HG02759 (cell line): Measurements from ENCODE around the gene GPR78.
"Not testable (repeated sequence)": the region's sequence is repeated elsewhere in the genome, so short reads cannot be mapped to it uniquely, and the experiment has no call there.

Experiments used
- ATAC-seq: cut with Tn5 transposase; IDR thresholded peaks from one replicate; pipeline ENCODE4 v1.9.1; 2021; ENCODE audit warnings: mild to moderate bottlenecking, moderate library complexity; ENCODE audit not compliant: unreplicated experiment

The GPR78 gene

DNA sequence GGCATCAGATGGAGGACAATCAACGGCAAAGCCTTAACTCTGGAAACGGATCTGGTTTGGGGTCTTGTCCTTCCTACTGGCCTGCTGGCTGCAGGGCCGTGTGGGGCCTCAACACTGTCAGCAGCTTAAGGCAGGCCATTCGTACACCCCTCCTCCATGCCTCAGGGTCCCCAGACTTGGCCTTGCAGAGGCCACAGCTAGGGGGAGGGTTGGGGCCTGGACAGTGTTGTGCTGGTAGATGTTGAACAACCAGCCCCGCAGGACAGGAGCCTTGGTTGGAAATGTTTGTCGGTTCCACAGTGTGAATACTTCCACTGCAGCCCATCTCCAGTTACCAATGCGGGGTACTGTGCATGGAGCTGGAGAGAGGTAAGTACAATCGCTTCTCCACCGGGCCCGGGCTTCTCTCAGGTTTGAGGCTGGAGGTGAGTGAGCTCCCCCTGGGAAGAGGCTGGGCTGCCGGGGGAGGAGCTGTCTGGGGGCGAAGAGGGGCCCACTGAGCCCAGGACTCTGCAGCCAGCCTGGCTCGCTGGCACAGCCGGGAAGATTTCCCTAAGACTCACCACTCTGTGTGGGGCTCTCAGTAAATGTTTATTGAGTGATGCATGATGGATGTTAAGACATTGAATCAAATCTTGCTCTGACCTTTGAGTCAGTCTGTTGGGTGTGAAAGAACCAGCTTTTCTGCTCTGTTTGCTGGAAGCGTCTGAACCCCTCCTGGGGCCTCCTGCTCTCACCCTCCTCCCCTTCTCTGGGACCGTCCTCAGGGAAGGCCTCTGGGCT, 19.7 kb upstream of the GPR78 start:
- ATAC-seq = no peak

DNA sequence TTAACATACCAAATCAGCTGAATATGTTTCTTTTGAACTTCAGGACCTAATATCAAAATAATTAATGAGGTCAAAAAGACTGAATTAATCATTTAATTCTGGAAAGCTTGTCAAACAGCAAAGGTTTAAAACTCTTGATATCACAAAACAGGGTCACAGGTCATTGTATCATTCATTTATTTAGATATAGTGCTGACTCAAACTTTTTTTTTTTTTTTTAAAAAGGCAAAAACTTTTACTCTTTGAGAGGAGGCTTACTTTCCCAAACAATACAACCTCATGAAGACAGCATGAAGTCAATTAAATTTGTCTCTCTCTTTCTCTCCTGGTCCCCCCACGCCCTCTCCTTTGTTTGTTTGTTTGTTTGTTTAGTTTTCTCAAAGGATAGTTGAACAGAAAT, 15.6 kb upstream of the GPR78 start:
- no peak for ATAC-seq

DNA sequence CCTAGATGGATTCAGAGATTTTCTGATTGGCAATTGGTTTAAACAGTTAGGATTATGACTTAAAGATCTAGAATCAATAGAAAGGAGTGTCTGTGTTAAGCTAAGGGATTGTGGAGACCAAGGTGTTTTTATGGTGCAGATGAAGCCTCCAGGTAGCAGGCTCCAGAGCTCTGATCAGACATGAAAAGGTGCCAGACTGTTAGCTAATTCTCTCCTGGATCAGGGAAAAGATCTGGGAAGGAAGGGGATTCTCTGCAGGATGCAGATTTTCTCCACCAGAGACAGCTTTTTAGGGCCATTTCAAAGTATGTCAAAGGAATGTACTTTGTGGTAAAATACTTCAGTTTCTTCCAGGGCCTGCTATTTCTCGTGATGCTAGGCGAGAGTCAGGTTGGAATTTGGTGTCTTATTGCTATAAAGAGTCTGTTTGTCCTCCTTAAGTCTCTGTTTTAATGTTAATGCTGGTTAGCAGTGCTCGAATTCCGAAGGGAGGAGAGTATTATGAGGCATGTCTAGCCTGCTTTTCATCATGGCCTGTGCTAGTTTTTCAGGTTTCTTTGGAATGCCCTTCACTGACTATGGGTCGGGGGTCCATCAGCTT, 12.0 kb upstream of the GPR78 start:
- ATAC-seq = no peak

DNA sequence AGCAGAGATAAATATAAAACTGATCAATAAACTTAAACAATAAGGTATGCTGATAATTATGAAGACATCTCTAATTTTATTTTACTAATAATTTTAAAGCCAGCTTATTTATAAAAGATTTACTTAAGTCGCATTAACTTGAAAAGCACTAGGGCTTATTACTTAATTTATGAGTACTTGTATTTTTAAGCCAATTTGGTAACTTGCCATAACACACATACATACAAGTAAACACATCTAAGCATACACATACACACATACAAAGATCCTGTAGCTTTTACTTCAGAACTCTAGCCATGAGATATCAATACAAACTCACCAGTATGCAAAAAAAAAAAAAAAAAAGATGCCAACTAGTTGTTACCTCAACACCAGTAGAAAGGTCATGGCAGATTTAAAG, 10.0 kb upstream of the GPR78 start:
- no peak for ATAC-seq

DNA sequence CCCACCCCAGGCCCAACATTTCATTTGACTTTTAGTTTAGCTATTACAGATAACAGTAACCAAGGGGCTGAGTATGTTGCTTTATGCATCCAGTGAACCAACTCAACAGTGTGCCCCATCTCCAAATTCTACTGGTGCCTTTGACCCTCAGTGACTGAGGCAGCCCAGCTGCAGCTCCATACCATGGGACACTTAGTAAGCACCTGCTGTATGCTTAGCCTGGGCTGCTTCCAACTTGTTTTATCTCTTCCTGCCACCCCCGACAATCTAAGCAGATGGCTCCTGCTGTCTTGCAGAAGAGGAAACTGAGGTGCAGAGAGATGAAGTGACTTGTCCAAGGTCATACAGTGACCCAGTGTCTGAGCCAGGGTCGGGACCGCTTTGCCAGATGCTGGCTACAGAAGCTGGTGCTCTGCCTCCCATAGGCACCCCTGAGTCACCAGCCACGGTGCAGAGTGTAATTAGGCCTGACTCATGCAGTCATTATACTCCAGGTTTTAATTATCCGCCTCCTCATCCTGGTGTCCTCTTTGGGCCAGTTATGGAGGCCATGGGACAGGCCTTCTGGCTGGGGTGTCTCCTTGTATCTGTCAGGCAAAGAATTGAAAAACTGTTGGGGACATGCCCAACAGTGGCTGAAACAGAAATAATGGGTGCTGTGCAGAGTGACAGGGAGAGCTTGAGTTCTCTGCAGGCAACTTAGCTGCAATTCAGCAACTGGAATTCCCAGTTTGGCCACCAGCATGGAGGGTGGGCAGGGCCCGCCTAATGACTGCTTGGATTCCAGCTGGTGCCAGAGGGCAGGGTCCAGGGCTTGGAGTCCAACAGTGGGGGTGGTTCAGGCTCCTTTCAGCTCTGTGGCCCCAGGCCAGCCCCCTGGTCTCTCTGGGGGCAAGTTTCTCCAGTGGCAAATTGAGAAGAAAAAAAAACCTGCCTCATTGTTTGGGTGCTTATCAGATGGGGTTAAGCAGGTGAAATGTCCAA, 8.2 kb upstream of the GPR78 start:
- ATAC-seq = no peak

DNA sequence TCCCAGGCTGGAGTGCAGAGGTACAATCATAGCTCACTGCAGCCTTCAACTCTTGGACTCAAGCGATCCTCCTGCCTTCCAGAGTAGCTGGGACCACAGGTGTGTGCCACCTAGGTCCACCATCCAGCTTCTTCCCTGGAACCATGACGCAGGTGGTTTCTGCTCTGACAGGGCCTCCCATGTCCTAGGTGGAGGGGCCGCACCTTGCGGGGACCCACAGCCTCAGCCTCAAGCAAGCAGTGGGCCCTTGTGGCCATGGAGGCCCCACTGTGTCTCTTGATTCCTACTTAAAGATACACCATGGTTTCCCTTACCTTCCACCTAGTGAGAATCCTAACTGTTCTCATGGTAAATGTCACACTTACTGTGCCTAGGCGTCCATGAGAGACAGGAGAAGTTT, 6.9 kb upstream of the GPR78 start:
- ATAC-seq = no peak

DNA sequence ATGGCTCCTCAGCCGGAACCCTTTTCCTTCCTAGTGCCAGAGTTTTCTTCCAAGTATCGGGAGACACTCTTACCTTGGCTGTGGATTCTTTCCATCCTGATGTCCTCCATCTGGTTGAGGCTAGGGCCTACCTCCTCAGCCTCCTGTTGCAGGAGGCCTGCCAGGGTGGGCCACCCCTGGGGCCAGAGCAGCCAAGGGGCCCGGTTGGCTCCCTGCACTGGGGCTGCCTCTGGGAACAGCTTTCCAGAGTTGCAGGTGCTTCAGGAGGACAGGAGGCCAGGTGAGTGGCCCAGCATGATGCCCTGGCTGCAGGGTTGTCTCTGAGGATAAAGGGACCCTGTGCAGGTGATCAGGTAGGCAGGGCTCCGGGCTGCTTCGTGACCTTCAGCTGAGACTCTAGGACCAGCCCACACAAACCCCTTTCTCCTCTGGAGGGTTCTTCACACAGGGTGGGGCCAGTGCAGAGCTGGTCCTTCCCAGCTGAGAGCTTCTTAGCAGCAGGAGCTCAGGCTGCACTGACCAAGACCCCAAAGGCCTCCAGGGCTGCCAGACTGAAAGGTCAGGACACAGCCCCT, 5.3 kb upstream of the GPR78 start:
- no peak for ATAC-seq

DNA sequence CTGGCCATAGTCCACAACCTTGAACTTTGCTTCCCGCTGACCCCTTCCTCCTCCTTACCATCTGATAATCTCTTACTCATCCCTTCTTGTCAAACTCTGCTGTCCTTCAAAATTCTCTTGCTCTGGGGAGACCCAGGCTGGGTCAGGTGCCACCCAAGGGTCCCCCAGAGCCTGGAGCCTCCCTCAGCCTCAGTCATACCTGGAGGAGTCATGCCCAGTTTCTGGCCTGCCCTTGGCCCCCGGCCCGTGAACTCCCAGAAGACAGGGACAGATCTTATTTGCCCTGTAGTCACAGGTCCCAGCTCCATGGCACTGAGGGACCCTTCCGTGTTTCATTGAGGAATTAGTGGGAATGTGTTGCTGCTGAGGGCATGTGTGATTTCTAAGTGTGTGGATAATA, 4.7 kb upstream of the GPR78 start:
- no peak for ATAC-seq

DNA sequence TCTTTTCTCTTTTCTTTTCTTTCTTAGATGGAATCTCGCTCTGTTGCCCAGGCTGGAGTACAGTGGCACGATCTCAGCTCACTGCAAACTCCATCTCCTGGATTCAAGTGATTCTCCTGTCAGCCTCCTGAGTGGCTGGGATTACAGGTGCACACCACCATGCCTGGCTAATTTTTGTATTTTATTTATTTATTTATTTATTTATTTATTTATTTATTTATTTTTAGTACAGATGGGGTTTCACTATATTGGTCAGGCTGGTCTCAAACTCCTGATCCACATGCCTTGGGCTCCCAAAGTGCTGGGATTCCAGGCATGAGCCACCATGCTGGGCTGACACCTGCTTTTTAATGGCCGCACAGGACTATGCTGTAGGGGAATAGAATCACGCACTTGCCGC, 3.6 kb upstream of the GPR78 start:
- ATAC-seq = not testable (repeated sequence)

DNA sequence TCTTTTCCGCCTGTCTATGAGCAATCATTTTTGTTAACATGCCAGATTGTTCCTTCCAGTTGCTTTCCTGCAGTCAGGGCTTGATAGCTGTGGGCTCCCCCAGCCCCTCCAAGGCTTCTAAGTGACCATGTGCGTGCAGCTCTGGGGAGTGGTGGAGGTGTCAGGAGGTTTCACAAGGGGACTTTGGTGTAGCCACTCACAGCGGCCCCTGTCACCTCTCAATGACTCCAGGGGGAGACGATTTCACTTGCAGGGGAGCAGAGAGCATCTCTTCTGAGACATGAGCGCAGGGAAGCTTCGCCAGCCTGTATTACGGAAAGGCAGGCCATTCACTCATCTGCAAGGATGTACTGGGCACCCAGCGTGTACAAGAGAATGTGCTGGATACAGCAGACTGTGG, 3.1 kb upstream of the GPR78 start:
- no peak for ATAC-seq

DNA sequence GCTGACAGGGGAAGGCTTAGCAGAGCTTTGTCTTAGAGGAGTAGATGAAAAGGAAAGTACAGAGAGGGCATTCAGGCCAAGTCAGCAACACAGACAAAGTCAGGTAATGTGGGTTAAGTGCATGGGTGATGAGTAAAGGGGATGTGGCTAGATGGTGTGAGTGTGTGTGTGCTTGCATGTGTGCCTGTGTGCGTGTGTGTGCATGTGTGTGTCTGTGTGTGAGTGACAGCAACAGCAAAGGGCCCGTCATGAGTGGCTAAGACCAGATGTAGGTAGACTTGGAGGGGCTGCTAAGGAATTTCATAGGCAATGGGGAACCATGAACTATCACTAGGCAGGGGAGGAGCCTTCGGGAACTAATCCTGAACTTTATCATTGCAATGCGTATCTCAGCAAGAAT, 2.2 kb upstream of the GPR78 start:
- no peak for ATAC-seq

DNA sequence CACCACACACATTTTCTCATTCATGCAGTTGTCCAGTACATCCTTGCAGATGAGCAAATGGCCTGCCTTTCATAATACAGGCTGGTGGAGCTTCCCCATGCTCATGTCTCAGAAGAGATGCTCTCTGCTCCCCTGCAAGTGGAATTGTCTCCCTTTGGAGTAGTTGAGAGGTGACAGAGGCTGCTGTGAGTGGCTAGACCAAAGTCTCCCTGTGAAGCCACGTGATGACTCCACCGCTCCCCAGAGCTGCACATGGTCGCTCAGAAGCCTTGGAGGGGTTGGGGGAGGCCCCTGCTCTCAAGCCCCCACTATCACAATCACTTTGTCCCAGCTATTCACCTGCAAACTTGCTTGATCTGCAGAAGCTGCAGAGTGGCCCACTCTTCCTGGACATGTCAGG, 1.5 kb upstream of the GPR78 start:
- ATAC-seq = no peak

DNA sequence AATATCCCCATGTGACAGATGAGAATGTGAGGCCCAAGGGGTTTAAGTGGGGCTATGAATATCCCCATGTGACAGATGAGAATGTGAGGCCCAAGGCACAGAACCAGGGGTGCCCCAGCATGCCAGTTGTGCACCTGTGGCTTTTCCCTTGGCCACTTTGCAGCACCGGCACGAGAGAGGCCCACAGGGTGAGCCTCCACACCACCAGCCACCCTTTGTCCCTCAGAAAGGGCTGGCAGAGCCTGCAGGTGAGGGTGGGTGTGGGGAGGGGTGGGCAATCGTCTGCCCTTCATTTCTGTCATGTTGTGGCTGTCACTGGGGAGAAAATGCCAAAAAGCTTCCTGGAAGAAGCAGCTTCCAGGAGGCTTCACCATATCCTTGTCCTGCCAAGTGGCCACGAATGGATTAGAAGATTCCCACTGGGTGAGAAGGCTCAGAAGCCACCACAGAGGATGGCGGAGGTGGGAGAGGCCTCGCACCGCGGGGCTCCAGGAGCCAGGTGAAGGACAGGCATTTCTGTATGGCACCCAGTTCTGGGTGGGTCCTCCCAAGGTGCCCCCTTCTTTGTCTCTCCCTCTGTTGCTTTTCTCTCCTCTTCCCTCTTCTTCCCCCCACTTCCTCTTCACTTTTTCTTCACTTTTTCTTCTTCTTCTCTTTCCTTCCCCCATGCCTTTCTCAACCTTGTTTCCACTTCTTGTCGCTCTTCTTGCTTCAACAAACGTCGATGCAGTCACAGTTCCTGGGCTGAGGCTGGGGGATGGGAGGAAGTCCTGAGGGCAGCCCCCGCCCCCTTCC, 469 bp upstream of the GPR78 start:
- no peak for ATAC-seq

DNA sequence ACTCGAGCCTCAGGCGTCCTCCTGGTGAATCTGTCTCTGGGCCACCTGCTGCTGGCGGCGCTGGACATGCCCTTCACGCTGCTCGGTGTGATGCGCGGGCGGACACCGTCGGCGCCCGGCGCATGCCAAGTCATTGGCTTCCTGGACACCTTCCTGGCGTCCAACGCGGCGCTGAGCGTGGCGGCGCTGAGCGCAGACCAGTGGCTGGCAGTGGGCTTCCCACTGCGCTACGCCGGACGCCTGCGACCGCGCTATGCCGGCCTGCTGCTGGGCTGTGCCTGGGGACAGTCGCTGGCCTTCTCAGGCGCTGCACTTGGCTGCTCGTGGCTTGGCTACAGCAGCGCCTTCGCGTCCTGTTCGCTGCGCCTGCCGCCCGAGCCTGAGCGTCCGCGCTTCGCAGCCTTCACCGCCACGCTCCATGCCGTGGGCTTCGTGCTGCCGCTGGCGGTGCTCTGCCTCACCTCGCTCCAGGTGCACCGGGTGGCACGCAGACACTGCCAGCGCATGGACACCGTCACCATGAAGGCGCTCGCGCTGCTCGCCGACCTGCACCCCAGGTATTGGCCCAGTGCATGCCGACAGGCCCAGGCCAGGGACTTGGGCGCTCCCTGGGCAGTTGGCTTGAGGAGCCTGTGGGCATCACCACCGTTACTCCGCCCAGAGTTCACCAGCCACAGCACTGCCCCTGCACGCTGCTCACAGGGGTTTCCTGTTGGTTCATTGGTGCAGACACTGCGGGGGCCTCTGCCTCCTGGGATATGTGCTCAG, 1.1 kb downstream of the GPR78 start:
- ATAC-seq = no peak

DNA sequence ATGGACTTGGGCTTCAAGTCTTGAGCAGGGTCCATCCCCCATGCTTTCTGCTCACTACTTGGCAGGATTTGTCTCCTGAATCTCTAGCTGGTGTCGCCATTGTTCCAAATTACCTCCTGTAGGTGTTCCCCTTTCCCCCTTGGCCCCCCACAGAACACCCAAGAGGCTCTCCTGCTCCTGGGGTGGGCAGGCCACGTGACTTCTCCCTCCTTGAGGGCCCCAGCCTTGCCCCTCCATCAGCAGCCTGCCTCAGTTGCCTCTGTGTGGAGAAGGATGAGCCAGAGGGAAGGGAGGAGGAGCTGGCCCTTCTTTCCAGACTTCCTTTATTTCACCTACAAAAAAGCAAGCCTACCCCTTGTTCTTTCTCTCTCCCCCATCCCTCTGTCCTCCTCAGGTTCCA, 1.8 kb downstream of the GPR78 start:
- ATAC-seq = no peak

DNA sequence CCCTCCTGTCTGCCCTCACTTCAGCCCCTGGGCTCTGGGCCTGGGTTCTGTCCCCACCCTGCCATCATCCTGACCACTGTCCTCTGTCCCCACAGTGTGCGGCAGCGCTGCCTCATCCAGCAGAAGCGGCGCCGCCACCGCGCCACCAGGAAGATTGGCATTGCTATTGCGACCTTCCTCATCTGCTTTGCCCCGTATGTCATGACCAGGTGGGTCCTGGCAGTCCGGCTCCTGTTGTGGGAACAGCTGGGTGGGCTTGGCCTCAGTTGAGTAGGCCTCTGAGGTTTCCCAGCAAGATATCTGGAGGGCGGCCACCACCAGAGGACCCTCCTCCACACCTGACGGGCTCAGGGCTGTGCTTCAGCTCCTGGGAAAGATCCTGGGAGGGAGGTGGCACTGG, 2.2 kb downstream of the GPR78 start:
- no peak for ATAC-seq

DNA sequence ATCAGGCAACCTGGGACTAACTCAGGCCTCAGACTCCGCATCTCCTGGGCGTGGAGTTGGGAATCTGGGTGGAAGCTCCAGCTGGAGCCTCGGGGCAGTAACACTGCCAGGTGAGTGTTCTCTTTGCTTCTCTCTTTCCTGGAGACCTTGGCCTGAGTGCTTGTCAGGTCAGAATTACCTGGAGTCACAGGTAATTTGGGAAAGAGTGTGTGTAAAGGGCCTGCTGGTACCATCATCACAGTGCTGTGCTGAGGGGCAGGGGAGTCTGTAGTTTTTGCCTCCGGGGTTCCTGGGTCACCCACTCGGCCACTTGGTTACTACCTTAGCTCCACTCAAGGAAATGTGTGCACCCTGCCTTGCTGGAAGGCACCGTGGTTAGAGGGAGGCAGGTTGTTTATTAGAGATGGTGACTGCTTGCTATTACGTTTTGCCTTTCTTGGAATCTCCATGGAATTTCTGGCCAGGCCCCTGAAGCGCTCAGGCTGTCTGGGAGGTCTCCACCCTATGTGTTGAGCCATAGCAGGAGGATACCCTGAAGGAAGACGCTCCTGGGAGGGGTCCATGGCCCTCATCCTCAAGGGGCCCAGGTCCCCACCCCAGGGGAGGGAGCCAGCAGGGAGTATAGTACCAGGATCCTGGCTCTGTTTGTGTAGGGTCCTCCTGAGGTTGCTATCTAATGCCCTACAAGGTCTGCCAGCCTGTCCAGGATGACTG, 2.9 kb downstream of the GPR78 start:
- no peak for ATAC-seq

DNA sequence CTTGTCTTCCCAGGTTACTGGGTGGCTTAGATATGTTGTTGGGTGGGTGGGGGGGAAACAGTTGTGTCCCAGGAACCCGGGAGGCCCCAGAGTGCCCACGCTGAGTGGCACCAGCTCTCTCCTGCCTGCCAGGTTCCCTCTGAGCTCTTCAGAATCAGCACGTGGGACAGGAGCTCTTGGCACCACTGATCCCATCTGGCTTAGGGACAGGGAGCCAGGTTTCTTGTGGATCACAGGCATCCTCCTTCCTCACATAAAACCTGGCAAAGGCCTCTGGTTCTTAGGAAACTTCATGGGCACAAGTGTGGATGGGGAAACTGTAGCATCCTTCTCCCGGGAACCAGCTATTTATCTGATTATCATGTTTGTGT, 3.4 kb downstream of the GPR78 start:
- ATAC-seq = no peak

DNA sequence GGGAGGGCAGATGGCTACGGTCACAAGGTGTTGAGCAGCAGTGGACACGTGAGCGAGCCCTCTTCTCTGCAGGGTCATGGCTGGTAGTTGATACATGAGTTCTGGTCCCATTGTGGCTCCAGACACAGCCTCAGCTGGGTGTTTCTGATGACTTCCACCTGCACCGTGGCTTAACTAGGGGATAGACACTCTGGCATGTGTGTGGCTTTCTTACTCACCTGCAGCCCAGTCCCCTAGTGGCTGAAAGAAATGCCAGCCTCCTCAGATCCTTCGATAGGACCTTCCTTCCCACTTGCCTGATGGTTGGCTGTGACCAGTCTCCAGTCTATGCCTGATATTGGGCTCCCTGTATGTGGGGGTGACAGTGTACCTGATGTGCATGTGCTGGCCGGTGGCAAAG, 5.0 kb downstream of the GPR78 start:
- ATAC-seq = no peak
